ENCODE results near the gene ADAM12. TPM values are rescaled to one million over a fixed set of nuclear protein-coding genes. Genes with fewer than 3 reads are reported as not detected.

The ADAM12 gene
- total RNA-seq, 1 experiment from 2014 or later, result 16.8 TPM

DNA sequence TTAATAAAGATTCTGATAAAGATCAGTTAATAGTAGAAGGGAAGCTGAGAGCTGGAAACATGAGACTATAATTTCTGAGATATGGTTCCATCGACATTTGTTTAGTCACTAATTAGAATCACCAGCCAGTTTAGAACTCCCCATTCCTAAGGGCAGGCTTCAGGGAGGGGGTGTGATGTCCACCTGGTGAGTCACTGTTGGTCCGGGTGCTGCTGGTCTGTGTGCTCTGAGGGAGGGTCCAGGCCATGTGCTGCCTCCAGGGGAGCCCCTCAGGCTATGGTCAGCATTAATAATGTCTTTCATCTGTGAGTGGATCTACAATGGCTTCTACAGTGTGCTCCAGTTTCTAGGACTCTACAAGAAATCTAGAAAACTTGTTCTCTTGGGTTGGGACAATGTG is 115.8 kb downstream of the ADAM12 start:
- Histone ChIP-seq H3K27me3 (ENCODE audit: insufficient read depth, low read depth) (no peaks in the 10 kb centered on the region), H4K20me1 (ENCODE audit: insufficient read depth) (no peaks in the 10 kb centered on the region), H3K9me3 (ENCODE audit: insufficient read depth, low read depth) (no peaks in the 10 kb centered on the region), H3K27ac (no peak overlapping the region), H3K4me1 (replicated peaks; ENCODE audit: insufficient read depth) (no peaks in the 10 kb centered on the region), H3K79me2 (ENCODE audit: low read depth) (no peaks in the 10 kb centered on the region), H2AFZ (no peak overlapping the region), H3K4me3 (no peak overlapping the region), H3K36me3 (ENCODE audit: low read depth) (no peaks in the 10 kb centered on the region), H3F3A (ENCODE audit: insufficient read depth, low read depth) (no peaks in the 10 kb centered on the region), H3K9me2 (ENCODE audit: insufficient read depth) (no peaks in the 10 kb centered on the region), H3K4me2 (no peak overlapping the region)
- no TSS peak for BruUV-seq (replicated peaks)
- TF ChIP-seq, protein P1, sequence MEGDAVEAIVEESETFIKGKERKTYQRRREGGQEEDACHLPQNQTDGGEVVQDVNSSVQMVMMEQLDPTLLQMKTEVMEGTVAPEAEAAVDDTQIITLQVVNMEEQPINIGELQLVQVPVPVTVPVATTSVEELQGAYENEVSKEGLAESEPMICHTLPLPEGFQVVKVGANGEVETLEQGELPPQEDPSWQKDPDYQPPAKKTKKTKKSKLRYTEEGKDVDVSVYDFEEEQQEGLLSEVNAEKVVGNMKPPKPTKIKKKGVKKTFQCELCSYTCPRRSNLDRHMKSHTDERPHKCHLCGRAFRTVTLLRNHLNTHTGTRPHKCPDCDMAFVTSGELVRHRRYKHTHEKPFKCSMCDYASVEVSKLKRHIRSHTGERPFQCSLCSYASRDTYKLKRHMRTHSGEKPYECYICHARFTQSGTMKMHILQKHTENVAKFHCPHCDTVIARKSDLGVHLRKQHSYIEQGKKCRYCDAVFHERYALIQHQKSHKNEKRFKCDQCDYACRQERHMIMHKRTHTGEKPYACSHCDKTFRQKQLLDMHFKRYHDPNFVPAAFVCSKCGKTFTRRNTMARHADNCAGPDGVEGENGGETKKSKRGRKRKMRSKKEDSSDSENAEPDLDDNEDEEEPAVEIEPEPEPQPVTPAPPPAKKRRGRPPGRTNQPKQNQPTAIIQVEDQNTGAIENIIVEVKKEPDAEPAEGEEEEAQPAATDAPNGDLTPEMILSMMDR (conservative IDR thresholded peaks at IDR 0.05), result no peak
- no peak for TF ChIP-seq EZH2 (IDR thresholded peaks at IDR 0.05; ENCODE audit: low read depth)
- DNase-seq, result no peak
- intact Hi-C loops (cut with micrococcal nuclease; ENCODE audit: unreplicated experiment), result no loop called here
- CTCF ChIA-PET, result no interaction called here
- POLR2A ChIA-PET (ENCODE audit: unreplicated experiment), result no interaction called here

DNA sequence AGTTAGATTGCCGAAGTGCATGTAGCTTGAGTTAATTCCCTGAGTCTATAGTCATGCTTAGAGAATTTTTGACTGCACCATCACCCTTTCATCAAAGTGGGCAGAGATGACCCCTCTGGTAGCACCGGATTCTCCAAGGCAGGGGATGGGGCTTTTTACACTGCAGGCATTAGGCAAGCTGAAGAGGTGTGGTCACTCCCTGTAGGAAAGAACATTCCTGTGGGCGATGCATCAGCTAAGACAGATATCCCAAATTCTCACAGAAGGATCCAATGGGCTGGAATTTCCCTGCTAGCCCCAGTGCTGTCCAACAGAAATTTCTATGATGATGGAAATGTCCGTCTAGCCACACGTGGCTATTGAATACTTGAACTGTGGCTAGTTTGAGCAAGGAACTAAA is 118.2 kb downstream of the ADAM12 start:
- no peaks in the 10 kb centered on the region for H3K9me3 ChIP-seq (ENCODE audit: insufficient read depth, low read depth)
- H3K4me1 ChIP-seq (replicated peaks; ENCODE audit: insufficient read depth), result no peaks in the 10 kb centered on the region
- no peaks in the 10 kb centered on the region for H3K79me2 ChIP-seq (ENCODE audit: low read depth)
- no peak for TF ChIP-seq EZH2 (IDR thresholded peaks at IDR 0.05; ENCODE audit: low read depth)
- TF ChIP-seq, protein P1 (conservative IDR thresholded peaks at IDR 0.05), result no peak
- BruUV-seq (replicated peaks), result no TSS peak
- H4K20me1 ChIP-seq (ENCODE audit: insufficient read depth), result no peaks in the 10 kb centered on the region
- no peaks in the 10 kb centered on the region for H3K36me3 ChIP-seq (ENCODE audit: low read depth)
- ChIA-PET POLR2A (ENCODE audit: unreplicated experiment) (no interaction called here), CTCF (no interaction called here)
- H2AFZ ChIP-seq, result no peak overlapping the region
- H3K27ac ChIP-seq, result no peak overlapping the region
- no peaks in the 10 kb centered on the region for H3K27me3 ChIP-seq (ENCODE audit: insufficient read depth, low read depth)
- no peak overlapping the region for H3K4me3 ChIP-seq
- DNase-seq, result no peak
- no peaks in the 10 kb centered on the region for H3F3A ChIP-seq (ENCODE audit: insufficient read depth, low read depth)
- H3K9me2 ChIP-seq (ENCODE audit: insufficient read depth), result no peaks in the 10 kb centered on the region
- intact Hi-C loops (cut with micrococcal nuclease; ENCODE audit: unreplicated experiment), result no loop called here
- no peak overlapping the region for H3K4me2 ChIP-seq

DNA sequence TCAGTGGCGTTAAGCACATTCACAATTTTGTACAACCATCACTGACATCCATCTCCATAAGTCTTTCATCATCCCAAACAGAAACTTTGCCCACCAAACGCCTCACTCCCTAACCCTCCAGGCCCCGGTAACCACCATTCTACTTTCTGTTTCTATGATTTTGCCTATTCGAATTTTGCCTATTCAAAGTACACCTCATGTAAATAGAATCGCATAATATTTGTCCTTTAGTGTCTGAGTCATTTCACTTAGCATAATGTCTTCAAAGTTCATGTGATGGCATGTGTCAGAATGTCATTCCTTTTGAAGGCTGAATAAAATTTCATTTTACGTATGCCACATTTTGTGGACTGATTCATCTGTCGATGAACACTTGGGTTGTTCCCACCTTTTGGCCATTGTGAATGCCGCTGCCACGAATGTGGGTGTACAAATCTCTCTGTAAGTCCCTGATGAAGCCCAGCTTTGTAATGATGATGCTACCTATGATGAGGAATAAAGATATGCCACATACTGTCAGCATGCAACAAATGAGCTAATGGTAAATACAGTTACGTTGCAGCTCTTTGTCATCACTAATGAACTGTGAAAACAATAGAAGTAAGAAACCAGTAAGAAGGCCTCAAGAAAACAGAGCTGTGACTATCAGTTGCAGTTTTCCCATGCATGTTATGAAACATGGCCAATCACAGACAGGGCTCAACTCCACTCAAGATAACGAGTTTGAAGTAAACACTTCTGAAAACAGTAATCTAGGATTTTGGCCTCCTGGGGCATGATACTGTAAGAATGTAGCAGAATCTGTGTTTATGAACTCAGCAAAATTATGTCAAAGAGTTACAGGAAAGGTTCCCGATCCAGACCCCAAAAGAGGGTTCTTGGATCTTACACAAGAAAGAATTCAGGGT is 120.0 kb downstream of the ADAM12 start:
- Histone ChIP-seq H3K9me3 (ENCODE audit: insufficient read depth, low read depth) (no peaks in the 10 kb centered on the region), H3K4me2 (no peak overlapping the region), H3K36me3 (ENCODE audit: low read depth) (no peaks in the 10 kb centered on the region), H3K4me3 (no peak overlapping the region), H2AFZ (no peak overlapping the region), H3K4me1 (replicated peaks; ENCODE audit: insufficient read depth) (no peaks in the 10 kb centered on the region), H3F3A (ENCODE audit: insufficient read depth, low read depth) (no peaks in the 10 kb centered on the region), H3K9me2 (ENCODE audit: insufficient read depth) (no peaks in the 10 kb centered on the region), H3K27me3 (ENCODE audit: insufficient read depth, low read depth) (no peaks in the 10 kb centered on the region), H3K27ac (no peak overlapping the region), H3K79me2 (ENCODE audit: low read depth) (no peaks in the 10 kb centered on the region), H4K20me1 (ENCODE audit: insufficient read depth) (no peaks in the 10 kb centered on the region)
- ChIA-PET CTCF (no interaction called here), POLR2A (ENCODE audit: unreplicated experiment) (no interaction called here)
- TF ChIP-seq, protein P1 (conservative IDR thresholded peaks at IDR 0.05), result no peak
- TF ChIP-seq EZH2 (IDR thresholded peaks at IDR 0.05; ENCODE audit: low read depth), result no peak
- intact Hi-C loops (cut with micrococcal nuclease; ENCODE audit: unreplicated experiment), result no loop called here
- no peak for DNase-seq
- no TSS peak for BruUV-seq (replicated peaks)
